Adrenal gland (tissue), 5 donors: ENCODE data around the gene C1orf94.

Source experiments
- CTCF ChIP-seq, 6 experiments: fragments of 450-650 bp in 4 of 6; fragments of 200-600 bp in 2 of 6; sonication (generic) in 1 of 6; IDR thresholded peaks; 1 replicate in 5 of 6; 2 replicates in 1 of 6; pipeline versions ENCODE4 v1.5.1 to v1.8.0; 2016 to 2021; ENCODE audit warnings: antibody characterized with exemption in 6 of 6, mild to moderate bottlenecking in 2 of 6, moderate library complexity in 1 of 6
- POLR2A ChIP-seq, 2 donors: fragments of 450-650 bp; IDR thresholded peaks; one replicate each; pipeline ENCODE4 v1.6.1; 2017; ENCODE audit warnings: antibody characterized with exemption in 2 of 2, mild to moderate bottlenecking in 2 of 2, moderate library complexity in 1 of 2
- donor health status: DM: no; HTN: no; CAD: no.

DNA sequence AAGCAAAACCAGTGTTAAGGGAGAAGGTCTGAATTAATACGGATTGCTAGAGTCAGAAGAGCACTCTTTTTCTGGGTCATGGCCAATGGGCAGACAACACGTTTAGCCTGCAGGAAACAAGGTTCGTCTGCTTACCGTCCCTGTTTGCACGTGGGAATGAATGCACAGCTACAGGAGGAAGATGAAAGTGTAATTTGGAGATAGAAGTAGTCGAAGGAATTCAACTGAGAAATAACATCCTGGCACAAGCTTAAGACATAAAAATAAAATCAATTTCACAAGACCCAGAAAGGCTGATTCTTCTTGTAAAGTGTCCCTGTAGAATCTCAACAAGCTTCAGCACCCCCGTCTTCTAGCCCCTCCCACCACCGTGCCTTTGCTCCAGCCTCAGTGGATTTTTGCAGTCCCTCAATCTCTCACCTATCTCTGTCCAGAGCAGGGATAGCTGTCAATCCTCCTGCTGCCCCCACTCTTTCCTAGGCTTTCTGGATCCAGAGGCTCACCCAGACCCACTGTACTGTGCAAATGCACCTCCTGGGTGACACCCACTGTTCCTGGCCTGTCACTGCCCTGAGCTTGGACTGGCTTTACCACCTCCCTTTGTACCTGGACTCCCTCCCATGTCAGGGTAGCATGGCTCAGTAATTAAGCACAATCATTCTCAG is 60.6 kb downstream of the C1orf94 start:
- TF ChIP-seq CTCF (IDR thresholded peaks at IDR 0.05) (no peak), POLR2A (IDR thresholded peaks at IDR 0.05) (no peak)
